ENCODE results near the gene NPLOC4. TPM values are rescaled to one million over a fixed set of nuclear protein-coding genes. Genes with fewer than 3 reads are reported as not detected.

The NPLOC4 gene
- total and polyA plus RNA-seq, 9 of the 15 experiments (the other 6 are each of a cell fraction or from before 2014, with no cell fraction given), result 1.5 to 116 (median 64.5) TPM

DNA sequence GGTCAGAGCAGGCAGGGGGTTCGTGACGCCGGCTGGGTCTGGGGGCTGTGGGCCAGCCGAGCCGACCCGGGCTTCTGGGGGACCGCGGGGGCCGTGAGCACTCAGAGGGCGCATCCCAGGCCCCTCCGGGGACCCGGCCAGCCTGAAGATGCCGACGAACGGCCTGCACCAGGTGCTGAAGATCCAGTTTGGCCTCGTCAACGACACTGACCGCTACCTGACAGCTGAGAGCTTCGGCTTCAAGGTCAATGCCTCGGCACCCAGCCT is 108.6 kb downstream of the NPLOC4 start:
- Histone ChIP-seq H3K36me3 (ENCODE audit: control insufficient read depth, insufficient read depth, low read length) (no peaks in the 10 kb centered on the region), H3K9me3 (replicated peaks; ENCODE audit: control insufficient read depth, insufficient read depth, low read depth, low read length) (0 out of 2 replicates have a peak, but pooled peaks cover 2% of the 10 kb centered on the region), H3K9me1 (ENCODE audit: control insufficient read depth, insufficient read depth, low read length) (no peaks in the 10 kb centered on the region), H3K27me3 (ENCODE audit: control insufficient read depth in 2 of 2, insufficient read depth in 2 of 2, low read length in 2 of 2) (peaks cover 0 to 38% of the 10 kb centered on the region in 2 experiments; a peak in 3 of 5 replicates), H3K9ac (ENCODE audit: insufficient read depth in 1 of 2, low read depth in 2 of 2, low read length in 2 of 2) (no peak overlapping the region; a peak in 1 of 4 replicates), H3K4me3 (no peak overlapping the region), H4K20me1 (replicated peaks; ENCODE audit: control insufficient read depth, insufficient read depth, low read length) (no peaks in the 10 kb centered on the region), H3K4me1 (replicated peaks in 1 of 2; ENCODE audit: control insufficient read depth in 2 of 2, insufficient read depth in 2 of 2, low read length in 2 of 2) (peaks cover 0 to 58% of the 10 kb centered on the region in 2 experiments; a peak in 2 of 5 replicates), H3K27ac (ENCODE audit: extremely low read depth, low read depth, low read length) (no peak overlapping the region), H2AFZ (ENCODE audit: low read depth, low read length) (no peak overlapping the region), H3K79me2 (ENCODE audit: control insufficient read depth, insufficient read depth, low read length) (no peaks in the 10 kb centered on the region), H3K4me2 (ENCODE audit: insufficient read depth, low read length) (no peak overlapping the region)
- BruUV-seq (replicated peaks), result no TSS peak
- WGBS (ENCODE audit: insufficient coverage, low coverage, missing lambda C conversion rate), result 25% methylated on average over 18 of the region's 20 CpGs
- TF ChIP-seq, protein P1, sequence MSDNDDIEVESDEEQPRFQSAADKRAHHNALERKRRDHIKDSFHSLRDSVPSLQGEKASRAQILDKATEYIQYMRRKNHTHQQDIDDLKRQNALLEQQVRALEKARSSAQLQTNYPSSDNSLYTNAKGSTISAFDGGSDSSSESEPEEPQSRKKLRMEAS (CRISPR knock-in tag; IDR thresholded peaks at IDR 0.05), result no peak
- TF ChIP-seq, protein P2, sequence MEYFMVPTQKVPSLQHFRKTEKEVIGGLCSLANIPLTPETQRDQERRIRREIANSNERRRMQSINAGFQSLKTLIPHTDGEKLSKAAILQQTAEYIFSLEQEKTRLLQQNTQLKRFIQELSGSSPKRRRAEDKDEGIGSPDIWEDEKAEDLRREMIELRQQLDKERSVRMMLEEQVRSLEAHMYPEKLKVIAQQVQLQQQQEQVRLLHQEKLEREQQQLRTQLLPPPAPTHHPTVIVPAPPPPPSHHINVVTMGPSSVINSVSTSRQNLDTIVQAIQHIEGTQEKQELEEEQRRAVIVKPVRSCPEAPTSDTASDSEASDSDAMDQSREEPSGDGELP (CRISPR knock-in tag; IDR thresholded peaks at IDR 0.05; ENCODE audit: borderline replicate concordance), result 0 out of 2 replicates have a peak, but pooled peaks have one; percentile 21
- TF ChIP-seq ZC3H4 (CRISPR knock-in tag; IDR thresholded peaks at IDR 0.05; ENCODE audit: borderline replicate concordance), result peak; percentile 3; the same call in 1 of the 2 replicates
- CTCF ChIA-PET (ENCODE audit: low intra/inter-chr PET ratio), result no interaction called here
- POLR2A ChIA-PET, result no interaction called here
- no peak for FAIRE-seq
- in situ Hi-C loops (cut with MboI) (no loop called here), intact Hi-C loops (cut with micrococcal nuclease) (no loop called here)
- no peak for DNase-seq (ENCODE audit: extremely low read depth in 1 of 4, low spot score in 3 of 4)
- no peak for ATAC-seq

Data from K562 (cell line).